Measurements from ENCODE around the gene TMEM184B.

- TF ChIP-seq, protein P1, sequence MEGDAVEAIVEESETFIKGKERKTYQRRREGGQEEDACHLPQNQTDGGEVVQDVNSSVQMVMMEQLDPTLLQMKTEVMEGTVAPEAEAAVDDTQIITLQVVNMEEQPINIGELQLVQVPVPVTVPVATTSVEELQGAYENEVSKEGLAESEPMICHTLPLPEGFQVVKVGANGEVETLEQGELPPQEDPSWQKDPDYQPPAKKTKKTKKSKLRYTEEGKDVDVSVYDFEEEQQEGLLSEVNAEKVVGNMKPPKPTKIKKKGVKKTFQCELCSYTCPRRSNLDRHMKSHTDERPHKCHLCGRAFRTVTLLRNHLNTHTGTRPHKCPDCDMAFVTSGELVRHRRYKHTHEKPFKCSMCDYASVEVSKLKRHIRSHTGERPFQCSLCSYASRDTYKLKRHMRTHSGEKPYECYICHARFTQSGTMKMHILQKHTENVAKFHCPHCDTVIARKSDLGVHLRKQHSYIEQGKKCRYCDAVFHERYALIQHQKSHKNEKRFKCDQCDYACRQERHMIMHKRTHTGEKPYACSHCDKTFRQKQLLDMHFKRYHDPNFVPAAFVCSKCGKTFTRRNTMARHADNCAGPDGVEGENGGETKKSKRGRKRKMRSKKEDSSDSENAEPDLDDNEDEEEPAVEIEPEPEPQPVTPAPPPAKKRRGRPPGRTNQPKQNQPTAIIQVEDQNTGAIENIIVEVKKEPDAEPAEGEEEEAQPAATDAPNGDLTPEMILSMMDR (IDR thresholded peaks at IDR 0.05) = no peak
- TF ChIP-seq CREB1 (CRISPR knock-in tag; IDR thresholded peaks at IDR 0.05) = no peak
- no peak for TF ChIP-seq FOXP4 (CRISPR knock-in tag; IDR thresholded peaks at IDR 0.05)
- TF ChIP-seq RELA (CRISPR knock-in tag; IDR thresholded peaks at IDR 0.05; ENCODE audit: borderline replicate concordance) = no peak
- no peak for TF ChIP-seq ELF4 (CRISPR knock-in tag; IDR thresholded peaks at IDR 0.05; ENCODE audit: low read depth)
- TF ChIP-seq, protein P2, sequence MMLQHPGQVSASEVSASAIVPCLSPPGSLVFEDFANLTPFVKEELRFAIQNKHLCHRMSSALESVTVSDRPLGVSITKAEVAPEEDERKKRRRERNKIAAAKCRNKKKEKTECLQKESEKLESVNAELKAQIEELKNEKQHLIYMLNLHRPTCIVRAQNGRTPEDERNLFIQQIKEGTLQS (CRISPR knock-in tag; conservative IDR thresholded peaks at IDR 0.05) = no peak
Measured at GRCh38 chr22:38308791-38309498, 36.1 kb upstream of the TMEM184B start.

All from WTC11 (cell line).